CD4-positive, alpha-beta T cell treated with Interleukin-15 for 1 hour (primary cell): ENCODE measurements around the gene EPHA7.

Source experiments
- DNase-seq: peaks from one replicate; pipeline ENCODE4 v3.0.0-alpha.2; 2020

The EPHA7 gene

GRCh38 chr6:93319304-93319703 lies 100.1 kb downstream of the EPHA7 start:
- no peak for DNase-seq

DNA sequence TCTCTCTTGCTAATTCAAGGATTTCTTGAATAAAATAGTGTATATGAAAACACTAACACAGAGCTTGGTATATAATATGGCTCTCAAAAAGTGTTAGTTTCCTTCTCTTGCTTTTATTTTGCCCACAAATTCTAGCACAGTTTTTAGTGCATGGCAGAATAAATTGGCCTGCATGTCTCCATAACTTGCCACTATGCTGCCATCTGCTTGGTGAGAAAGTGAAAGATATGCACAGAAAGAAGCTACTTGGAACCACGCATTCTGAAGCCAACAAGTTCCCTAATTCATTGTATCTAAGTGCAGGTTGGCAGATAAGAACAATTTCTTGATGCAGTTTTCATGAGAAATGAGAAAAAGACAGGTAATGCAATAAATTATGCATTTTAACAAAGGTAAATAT lies 101.2 kb downstream of the EPHA7 start:
- DNase-seq, result no peak

DNA sequence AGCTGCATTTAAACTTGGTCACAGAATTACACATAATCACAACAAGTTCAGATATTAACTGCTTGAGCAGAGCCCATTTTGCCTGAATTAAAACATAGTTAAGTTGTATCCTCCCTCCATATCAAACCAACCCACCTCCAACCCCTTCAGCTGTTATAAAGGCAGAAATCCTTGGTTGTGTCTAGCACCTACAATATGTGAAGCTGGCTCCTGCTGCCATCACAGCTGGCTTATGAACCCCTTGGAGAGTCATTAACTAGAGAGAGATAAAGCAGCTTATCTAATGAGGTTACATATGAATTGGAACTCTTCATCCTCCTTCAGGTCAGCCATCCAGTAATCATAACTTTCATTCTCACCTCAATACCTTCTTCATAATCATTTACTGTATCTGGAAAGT lies 101.8 kb downstream of the EPHA7 start:
- no peak for DNase-seq

- no peak for DNase-seq
These were observed 111.6 kb downstream of the EPHA7 start for GRCh38 chr6:93307505-93308409.

DNA sequence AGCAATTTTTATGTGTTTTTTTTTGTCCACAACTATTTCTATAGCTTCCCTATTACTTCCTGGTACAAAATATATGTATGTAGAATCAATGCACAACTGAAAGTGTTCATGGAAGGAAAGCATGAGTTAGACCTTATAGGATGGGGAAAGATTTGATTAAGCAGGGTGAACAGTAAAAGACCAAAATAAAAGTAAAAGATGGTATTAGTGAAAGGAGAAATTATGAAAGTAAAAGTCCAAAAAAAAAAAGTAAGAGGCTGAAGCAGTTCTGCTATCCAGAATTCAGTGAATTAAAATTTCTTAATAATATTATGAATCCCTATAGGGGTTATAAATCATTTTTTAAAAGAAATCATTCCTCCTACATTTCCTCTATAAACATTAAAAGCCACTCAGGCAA lies 114.3 kb downstream of the EPHA7 start:
- DNase-seq, result no peak

DNA sequence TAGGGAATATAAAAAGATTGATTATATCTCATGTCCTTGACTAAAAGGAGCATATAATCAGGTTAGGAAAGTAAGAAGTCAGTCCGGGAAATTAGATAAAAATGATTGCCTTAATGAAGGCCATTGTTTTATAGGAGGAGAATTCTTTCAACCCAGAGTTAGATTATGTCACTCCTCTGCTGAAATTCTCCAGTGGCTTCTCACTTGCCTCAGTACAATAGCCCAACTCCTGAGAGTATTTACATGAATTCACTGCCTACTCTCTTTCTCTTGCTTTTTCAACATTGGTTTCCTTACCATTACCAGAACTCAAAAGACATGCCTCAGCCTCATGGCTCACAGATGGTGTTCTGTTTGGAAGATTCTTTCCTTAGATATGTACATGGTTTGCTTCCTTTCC lies 114.9 kb downstream of the EPHA7 start:
- no peak for DNase-seq

DNA sequence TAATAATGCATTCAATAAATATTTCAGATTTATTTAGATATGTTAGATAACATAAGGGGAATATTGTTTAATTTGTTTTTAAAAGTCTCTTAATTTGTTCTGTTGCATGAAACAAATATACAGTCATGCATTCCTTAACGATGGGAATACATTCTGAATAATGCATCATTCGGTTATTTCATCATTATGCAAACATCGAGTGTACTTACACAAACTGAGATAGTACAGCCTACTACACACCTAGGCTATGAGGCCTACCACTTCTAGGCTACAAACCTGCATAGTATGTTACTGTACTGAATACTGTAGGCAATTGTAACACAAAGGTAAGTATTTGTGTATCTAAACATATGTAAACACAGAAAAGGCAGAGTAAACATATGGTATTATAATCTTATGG lies 118.7 kb downstream of the EPHA7 start:
- DNase-seq, result no peak

GRCh38 chr6:93299622-93300021 lies 119.7 kb downstream of the EPHA7 start:
- DNase-seq, result no peak

DNA sequence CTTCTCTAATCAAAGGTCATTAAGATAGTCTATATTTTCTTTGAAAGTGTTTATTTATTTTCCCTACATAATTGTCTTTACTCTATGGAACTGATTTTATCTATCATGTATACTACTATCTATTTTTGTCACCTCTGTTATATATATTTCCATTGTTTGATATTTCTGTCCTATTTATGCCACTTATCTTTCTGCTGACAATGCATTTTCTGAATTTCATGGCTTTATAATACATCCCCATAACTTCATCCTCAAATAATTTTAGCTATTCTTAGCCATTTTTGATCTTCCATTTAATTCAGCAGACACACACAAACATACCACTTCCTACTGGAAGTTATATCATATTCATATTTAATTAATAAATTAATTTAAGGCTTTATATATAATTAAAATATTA lies 123.7 kb downstream of the EPHA7 start:
- no peak for DNase-seq

- DNase-seq, result no peak
These were observed 124.5 kb downstream of the EPHA7 start for GRCh38 chr6:93294879-93295278.

DNA sequence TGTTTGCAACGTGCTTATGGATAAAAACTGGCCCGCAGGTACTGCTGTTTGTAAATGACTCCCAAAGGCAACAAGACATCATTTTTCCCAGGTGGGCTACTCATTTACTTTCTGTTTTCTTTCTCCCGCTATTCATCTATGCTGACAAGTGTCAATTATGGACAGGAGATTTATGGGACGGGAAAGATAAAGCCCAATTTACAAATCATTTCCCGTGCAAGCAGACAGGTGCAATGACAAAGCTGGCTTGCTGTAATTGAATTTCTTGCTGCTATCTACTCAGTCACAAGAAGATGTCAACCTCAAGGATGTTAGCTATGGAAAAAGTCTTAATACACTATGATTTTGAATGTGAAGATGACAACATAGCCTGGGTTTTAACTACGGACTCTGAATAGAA lies 125.5 kb downstream of the EPHA7 start:
- no peak for DNase-seq

DNA sequence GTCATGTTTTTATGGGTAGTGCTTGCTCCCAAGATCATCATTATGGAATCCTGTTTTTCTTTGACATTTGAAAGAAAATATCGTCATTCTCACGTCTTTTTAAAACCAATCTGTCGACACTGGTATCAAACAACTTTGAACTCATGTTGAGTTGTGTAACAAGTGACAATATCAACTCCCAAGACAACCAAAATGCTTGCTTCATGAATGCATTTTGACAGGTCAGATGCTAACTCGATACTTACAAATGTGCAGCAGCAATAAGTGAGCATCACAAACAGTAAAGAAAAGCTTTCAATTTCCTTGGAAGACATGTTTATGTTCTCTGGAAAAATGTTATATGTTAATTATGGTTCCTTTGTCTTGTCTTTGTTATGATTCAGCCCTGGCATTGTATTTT lies 125.9 kb downstream of the EPHA7 start:
- no peak for DNase-seq

- no peak for DNase-seq
These were observed 136.8 kb downstream of the EPHA7 start for GRCh38 chr6:93282521-93283031.

DNA sequence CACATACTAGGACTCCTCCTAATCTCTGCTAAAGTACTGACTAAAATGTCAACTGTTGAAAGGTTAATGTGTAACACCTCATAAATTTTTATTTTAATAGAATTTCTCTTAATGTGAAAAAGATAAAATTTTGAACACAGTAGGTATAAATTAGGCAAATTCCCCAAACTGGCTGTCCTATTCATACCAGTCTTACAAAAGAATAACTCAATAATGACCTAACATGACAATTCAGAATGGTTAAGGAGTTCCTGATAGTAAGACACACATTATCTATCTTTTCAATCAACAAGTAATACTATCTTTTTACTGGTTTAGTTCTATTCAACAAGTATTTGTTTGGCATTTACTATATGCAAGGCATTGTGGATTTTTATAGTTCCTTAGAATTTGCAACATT lies 141.1 kb downstream of the EPHA7 start:
- DNase-seq, result no peak

- DNase-seq, result no peak
These were observed 146.5 kb downstream of the EPHA7 start for GRCh38 chr6:93272896-93273295.

DNA sequence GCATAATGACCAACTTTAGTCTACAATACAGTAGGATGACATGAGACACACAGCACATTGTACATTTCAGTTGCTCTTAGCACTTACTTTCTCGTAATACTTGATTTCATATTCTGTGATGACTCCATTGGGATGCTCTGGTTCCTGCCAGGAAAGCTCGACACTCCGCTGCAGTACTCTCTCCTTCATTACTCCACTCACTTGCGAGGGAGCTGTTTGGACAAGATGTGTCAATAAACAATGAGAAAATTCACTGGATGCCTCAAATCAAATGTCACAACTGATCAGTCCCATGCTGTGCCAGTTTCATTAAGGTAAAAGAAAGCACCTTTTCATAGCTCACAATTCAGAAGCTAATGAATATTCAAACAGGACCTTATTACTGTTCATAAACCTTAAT lies 147.1 kb downstream of the EPHA7 start:
- no peak for DNase-seq

GRCh38 chr6:93266116-93266817 lies 153.1 kb downstream of the EPHA7 start:
- DNase-seq, result no peak

DNA sequence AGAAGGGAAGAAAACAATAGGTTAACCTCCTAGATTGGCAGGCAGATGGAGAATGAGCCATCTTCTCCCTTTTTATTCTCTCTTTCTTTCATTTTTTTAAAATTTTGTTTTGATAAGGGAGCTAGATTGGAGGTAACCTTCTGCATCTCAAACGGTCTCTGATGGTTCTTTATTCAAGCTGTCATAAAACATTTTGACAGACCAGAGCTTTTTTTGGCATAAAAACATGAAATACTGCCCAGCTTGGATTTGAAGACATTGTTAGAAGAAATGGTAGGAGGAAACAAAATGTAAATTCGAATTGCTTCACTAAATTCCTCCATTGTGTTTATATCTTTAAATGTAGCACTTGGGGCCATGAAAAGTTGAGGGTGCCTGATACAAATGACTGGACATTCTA lies 158.5 kb downstream of the EPHA7 start:
- DNase-seq, result no peak

DNA sequence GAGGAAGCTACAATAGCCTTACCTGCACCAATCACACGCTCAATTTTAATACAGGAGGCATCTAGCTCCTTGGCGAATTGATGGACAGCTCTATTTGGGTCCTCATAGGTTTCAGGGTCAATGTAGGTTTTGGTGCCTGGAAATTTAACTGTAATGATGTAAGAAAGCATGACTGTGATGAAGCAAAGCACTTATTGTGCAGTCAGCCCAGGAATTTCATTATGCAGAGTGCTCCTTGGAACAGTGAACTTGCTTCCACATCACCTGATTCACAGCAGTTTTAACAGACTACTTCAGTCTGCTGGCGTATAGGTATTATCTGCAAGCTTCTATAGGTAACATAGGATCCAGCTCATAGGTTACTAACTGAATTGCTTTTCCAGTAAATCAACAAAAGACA lies 160.0 kb downstream of the EPHA7 start:
- no peak for DNase-seq

DNA sequence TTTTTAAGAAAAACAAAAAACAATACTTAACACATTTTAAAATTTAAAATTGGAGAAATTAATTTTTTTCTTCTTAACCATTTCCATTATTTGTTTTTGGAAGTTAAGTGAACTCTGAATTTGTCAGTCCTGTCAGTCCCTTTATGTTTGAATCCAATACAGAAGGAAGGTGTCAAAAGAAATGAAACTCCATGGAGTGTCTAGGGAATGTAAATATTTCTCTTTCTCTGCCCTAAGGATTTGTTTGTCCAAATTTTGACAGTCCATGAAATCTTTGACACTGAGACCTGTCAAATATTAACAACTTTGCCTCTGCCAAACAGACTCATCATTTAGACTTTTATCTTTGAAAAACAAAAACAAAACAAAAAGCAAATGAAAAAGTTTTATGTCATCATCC lies 166.4 kb downstream of the EPHA7 start:
- no peak for DNase-seq

DNA sequence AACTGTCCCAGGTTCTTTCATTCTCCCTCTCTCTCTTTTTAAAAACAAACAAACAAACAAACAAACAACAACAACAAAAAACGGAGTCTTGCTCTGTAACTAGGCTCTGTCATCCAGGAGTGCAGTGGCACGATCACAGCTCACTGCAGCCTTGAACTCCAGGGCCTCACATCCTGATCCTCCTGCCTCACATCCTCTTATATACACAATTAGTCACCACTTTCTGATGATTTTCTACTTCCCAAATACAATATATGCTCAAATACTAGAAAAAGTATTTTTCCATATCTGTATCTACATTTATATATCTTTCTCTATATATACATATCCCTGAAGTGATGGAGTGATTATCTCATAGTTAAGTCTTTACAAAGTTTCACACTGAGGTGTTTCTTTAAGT lies 170.7 kb downstream of the EPHA7 start:
- no peak for DNase-seq

DNA sequence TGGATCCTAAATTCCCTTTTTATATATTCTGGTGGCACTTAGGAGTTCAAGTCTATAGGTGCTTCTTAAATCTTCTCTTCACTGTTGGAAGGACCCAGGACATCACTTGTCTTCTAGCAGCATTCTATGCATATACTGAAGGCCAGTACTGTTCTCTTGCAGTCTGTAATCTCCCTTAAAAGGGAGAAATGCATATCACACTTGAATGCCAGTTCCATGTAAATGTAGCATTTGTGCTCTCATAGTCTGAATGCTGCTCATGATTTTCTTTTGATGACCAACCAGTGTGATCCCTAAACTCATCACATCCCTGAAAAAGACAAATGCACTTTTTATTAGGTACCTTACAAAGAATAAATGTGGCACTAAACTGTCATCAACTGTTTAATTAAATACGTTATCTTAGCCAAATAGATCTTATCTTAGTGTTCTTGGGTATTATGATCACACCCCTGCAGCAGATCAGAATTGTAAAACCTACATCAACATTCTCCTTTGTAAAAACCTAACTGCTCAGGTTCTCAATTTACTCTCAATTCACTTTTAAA lies 176.1 kb downstream of the EPHA7 start:
- DNase-seq, result no peak

DNA sequence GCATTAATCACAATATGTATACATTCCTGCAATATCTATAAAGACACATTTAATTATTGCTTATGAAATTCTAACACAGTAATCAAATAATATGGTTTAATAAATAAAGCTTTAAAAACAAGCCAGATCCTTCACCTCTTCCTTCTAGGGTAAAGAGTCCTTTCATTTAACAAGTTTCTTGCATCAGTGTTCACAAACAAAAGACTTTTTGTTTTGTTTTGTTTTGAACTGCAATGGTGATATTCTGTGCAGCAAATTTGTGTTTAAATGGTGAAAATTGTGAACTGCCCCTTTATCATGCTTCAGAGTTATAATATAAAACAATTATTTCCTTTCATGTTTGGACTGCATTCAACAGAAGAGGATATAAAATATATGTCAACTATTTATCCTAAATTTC lies 177.3 kb downstream of the EPHA7 start:
- DNase-seq, result no peak

DNA sequence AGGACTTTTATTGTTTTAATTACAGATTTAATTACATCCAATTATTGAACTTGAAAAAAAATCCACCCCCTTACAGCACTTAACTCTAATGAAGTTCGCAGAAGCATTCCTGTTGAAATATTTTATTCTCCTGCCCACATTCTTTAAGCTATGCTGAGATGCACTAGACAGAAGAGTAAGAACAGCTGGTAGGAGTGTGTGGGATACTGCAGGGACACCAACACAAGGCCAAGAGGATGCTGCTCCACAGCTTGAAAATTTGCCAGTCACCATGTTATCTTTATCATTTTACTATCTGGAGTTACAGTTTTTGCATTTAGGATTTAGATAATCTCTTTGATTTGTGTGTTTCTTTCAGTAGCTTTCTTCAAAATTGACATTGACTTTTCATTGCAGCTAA lies 180.7 kb downstream of the EPHA7 start:
- no peak for DNase-seq
